HEK293 (cell line): ENCODE results near the gene TNIK.

Experiments used
- BCL11A ChIP-seq: fragments of 450-650 bp; formaldehyde crosslinking; IDR thresholded peaks from 2 replicates; pipeline ENCODE4 v1.5.1; 2016; ENCODE audit warnings: low read depth, missing biosample characterization, missing genetic modification characterization
- MYNN ChIP-seq: fragments of 450-650 bp; formaldehyde crosslinking; IDR thresholded peaks from 2 replicates; pipeline ENCODE4 v1.5.1; 2016; ENCODE audit warnings: missing biosample characterization, missing genetic modification characterization, borderline replicate concordance
- ZBTB7A ChIP-seq: fragments of 450-650 bp; formaldehyde crosslinking; IDR thresholded peaks from 2 replicates; pipeline ENCODE4 v1.5.1; 2016; ENCODE audit warnings: low read depth, missing biosample characterization, missing genetic modification characterization
- ZNF174 ChIP-seq: fragments of 450-650 bp; formaldehyde crosslinking; IDR thresholded peaks from 2 replicates; pipeline ENCODE4 v1.5.0; 2017; ENCODE audit warnings: missing biosample characterization, mild to moderate bottlenecking, missing genetic modification characterization
- ZNF596 ChIP-seq: fragments of 450-650 bp; IDR thresholded peaks from 2 replicates; pipeline ENCODE4 v1.5.0; 2018; ENCODE audit warnings: missing biosample characterization, mild to moderate bottlenecking, missing genetic modification characterization, moderate library complexity
- TF ChIP-seq, protein P1 (sequence below): fragments of 450-650 bp; formaldehyde crosslinking; IDR thresholded peaks from 2 replicates; pipeline ENCODE4 v1.5.1; 2016; ENCODE audit warnings: missing biosample characterization, missing genetic modification characterization
- TF ChIP-seq, protein P2 (sequence below): fragments of 450-650 bp; formaldehyde crosslinking; IDR thresholded peaks from 2 replicates; pipeline ENCODE4 v1.5.1; 2016; ENCODE audit warnings: missing biosample characterization, missing genetic modification characterization
- TF ChIP-seq, protein P3 (sequence below): fragments of 450-650 bp; formaldehyde crosslinking; IDR thresholded peaks from 2 replicates; pipeline ENCODE4 v1.5.1; 2016; ENCODE audit warnings: missing biosample characterization, missing genetic modification characterization, borderline replicate concordance

DNA sequence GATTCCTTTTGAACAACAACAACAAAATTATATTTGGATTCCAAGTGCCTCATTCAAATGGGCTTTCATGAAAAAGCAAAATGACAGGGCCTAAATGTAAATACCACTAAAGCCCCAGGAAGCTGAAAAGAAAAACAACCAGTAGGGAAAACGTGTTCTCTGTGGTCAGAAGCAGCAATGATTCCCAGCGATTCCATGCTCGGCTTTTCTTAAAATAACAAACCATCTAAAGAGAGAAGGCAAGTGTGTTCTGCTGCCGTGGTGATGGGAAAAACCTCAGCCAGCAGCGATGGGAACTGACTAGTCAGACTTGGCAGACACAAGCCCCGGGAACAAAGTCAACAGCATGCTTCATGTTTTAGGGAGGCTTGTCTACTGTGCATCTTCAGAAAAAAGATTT is 153.6 kb downstream of the TNIK start:
- TF ChIP-seq, protein P1, sequence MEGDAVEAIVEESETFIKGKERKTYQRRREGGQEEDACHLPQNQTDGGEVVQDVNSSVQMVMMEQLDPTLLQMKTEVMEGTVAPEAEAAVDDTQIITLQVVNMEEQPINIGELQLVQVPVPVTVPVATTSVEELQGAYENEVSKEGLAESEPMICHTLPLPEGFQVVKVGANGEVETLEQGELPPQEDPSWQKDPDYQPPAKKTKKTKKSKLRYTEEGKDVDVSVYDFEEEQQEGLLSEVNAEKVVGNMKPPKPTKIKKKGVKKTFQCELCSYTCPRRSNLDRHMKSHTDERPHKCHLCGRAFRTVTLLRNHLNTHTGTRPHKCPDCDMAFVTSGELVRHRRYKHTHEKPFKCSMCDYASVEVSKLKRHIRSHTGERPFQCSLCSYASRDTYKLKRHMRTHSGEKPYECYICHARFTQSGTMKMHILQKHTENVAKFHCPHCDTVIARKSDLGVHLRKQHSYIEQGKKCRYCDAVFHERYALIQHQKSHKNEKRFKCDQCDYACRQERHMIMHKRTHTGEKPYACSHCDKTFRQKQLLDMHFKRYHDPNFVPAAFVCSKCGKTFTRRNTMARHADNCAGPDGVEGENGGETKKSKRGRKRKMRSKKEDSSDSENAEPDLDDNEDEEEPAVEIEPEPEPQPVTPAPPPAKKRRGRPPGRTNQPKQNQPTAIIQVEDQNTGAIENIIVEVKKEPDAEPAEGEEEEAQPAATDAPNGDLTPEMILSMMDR (tag by site-specific recombination): no peak
- TF ChIP-seq, protein P2, sequence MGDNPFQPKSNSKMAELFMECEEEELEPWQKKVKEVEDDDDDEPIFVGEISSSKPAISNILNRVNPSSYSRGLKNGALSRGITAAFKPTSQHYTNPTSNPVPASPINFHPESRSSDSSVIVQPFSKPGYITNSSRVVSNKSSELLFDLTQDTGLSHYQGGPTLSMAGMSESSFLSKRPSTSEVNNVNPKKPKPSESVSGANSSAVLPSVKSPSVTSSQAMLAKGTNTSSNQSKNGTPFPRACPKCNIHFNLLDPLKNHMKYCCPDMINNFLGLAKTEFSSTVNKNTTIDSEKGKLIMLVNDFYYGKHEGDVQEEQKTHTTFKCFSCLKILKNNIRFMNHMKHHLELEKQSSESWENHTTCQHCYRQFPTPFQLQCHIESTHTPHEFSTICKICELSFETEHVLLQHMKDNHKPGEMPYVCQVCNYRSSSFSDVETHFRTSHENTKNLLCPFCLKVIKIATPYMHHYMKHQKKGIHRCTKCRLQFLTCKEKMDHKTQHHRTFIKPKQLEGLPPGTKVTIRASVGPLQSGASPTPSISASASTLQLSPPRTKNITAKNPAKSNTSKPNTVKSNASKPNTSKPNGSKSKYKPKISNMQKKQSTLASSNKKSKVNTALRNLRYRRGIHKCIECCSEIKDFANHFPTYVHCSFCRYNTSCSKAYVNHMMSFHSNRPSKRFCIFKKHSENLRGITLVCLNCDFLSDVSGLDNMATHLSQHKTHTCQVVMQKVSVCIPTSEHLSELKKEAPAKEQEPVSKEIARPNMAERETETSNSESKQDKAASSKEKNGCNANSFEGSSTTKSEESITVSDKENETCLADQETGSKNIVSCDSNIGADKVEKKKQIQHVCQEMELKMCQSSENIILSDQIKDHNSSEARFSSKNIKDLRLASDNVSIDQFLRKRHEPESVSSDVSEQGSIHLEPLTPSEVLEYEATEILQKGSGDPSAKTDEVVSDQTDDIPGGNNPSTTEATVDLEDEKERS: no peak
- TF ChIP-seq ZNF596 (tag by site-specific recombination): no peak
- no peak for TF ChIP-seq ZNF174 (tag by site-specific recombination)
- TF ChIP-seq, protein P3, sequence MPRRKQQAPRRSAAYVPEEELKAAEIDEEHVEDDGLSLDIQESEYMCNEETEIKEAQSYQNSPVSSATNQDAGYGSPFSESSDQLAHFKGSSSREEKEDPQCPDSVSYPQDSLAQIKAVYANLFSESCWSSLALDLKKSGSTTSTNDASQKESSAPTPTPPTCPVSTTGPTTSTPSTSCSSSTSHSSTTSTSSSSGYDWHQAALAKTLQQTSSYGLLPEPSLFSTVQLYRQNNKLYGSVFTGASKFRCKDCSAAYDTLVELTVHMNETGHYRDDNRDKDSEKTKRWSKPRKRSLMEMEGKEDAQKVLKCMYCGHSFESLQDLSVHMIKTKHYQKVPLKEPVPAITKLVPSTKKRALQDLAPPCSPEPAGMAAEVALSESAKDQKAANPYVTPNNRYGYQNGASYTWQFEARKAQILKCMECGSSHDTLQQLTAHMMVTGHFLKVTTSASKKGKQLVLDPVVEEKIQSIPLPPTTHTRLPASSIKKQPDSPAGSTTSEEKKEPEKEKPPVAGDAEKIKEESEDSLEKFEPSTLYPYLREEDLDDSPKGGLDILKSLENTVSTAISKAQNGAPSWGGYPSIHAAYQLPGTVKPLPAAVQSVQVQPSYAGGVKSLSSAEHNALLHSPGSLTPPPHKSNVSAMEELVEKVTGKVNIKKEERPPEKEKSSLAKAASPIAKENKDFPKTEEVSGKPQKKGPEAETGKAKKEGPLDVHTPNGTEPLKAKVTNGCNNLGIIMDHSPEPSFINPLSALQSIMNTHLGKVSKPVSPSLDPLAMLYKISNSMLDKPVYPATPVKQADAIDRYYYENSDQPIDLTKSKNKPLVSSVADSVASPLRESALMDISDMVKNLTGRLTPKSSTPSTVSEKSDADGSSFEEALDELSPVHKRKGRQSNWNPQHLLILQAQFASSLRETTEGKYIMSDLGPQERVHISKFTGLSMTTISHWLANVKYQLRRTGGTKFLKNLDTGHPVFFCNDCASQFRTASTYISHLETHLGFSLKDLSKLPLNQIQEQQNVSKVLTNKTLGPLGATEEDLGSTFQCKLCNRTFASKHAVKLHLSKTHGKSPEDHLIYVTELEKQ (tag by site-specific recombination): no peak
- no peak for TF ChIP-seq BCL11A
- no peak for TF ChIP-seq ZBTB7A (tag by site-specific recombination)
- TF ChIP-seq MYNN (tag by site-specific recombination): no peak
